AG09309 (cell line): ENCODE measurements around the gene PLEKHA8.

ENCODE experiments used
- DNase-seq: peaks from one replicate; pipeline ENCODE4 v3.0.0-alpha.2; 2010; ENCODE audit warnings: low read depth
- H3K4me3 ChIP-seq: 2 replicates; pipeline ENCODE4 v1.5.1; 2011; ENCODE audit warnings: mild to moderate bottlenecking, low read depth, low read length, moderate library complexity; ENCODE audit not compliant: control insufficient read depth
- TF ChIP-seq, protein P1 (sequence below): IDR thresholded peaks from 2 replicates; pipeline ENCODE4 v1.5.1; 2011; ENCODE audit warnings: mild to moderate bottlenecking, low read depth, low read length, inconsistent platforms; ENCODE audit not compliant: insufficient read depth, control insufficient read depth; ENCODE audit errors: missing control alignments

Gene PLEKHA8

DNA sequence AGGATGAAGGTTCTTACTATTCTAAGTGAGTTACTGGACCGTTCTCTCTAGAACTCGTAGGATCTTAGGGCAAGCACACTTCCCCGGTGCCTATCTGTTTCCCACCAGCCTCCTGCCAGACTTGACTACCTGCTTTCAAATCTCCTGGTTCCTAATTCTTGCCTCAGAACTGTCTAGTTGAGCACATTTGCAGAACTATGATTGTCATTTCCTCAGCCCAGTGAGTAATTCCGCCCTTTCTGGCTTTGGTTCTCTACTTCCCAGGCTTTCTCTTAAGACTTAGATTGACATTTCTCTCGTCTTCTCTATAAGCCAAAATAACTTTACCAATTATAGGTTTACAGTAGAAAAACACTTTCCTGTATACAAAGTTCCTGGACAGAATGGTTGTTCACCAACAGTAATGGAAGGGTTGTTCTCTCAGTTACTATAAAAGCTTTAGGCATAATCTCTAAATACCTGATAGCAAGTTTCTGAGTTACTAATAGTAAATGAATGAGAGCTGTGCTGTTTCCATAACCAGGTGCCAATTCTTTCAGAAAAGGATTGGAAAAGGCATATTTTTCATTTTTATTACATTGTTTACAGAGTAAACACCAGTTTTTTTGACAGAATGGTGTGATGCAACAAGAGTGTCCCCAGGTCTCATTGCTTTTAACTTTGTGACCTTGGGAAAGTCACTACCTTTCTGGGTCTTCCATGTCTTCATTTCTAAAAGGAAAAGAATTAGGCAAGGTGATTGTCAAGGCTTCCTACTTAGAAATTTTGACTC is 41.1 kb downstream of the PLEKHA8 start:
- no peak for DNase-seq
- TF ChIP-seq, protein P1, sequence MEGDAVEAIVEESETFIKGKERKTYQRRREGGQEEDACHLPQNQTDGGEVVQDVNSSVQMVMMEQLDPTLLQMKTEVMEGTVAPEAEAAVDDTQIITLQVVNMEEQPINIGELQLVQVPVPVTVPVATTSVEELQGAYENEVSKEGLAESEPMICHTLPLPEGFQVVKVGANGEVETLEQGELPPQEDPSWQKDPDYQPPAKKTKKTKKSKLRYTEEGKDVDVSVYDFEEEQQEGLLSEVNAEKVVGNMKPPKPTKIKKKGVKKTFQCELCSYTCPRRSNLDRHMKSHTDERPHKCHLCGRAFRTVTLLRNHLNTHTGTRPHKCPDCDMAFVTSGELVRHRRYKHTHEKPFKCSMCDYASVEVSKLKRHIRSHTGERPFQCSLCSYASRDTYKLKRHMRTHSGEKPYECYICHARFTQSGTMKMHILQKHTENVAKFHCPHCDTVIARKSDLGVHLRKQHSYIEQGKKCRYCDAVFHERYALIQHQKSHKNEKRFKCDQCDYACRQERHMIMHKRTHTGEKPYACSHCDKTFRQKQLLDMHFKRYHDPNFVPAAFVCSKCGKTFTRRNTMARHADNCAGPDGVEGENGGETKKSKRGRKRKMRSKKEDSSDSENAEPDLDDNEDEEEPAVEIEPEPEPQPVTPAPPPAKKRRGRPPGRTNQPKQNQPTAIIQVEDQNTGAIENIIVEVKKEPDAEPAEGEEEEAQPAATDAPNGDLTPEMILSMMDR: no peak
- H3K4me3 ChIP-seq: no peak overlapping the region

- no peak for DNase-seq
- no peak overlapping the region for H3K4me3 ChIP-seq
- TF ChIP-seq, protein P1: no peak
Measured at GRCh38 chr7:30070052-30070451, 41.8 kb downstream of the PLEKHA8 start.

- DNase-seq: no peak
- TF ChIP-seq, protein P1: no peak
- H3K4me3 ChIP-seq: no peak overlapping the region
Measured at GRCh38 chr7:30072735-30073134, 44.5 kb downstream of the PLEKHA8 start.

GRCh38 chr7:30074422-30075030 is 46.3 kb downstream of the PLEKHA8 start:
- H3K4me3 ChIP-seq: no peak overlapping the region
- TF ChIP-seq, protein P1: peak; percentile 43
- DNase-seq: no peak

GRCh38 chr7:30076411-30076810 is 48.2 kb downstream of the PLEKHA8 start:
- H3K4me3 ChIP-seq: no peak overlapping the region
- TF ChIP-seq, protein P1: no peak
- no peak for DNase-seq

- no peak overlapping the region for H3K4me3 ChIP-seq
- TF ChIP-seq, protein P1: no peak
- no peak for DNase-seq
Measured at GRCh38 chr7:30078280-30078679, 50.1 kb downstream of the PLEKHA8 start.
